ENCODE results near the gene OTX1.

Gene OTX1

GRCh38 chr2:63046961-63047320 lies 3.7 kb upstream of the OTX1 start:
- DNase-seq (ENCODE audit: low read depth in 1 of 2, low spot score in 1 of 2), result no peak

GRCh38 chr2:63047321-63048279 lies 3.0 kb upstream of the OTX1 start:
- DNase-seq (ENCODE audit: low read depth in 1 of 2, low spot score in 1 of 2), result no peak

- no peak for DNase-seq (ENCODE audit: low read depth in 1 of 2, low spot score in 1 of 2)
These were observed 2.1 kb upstream of the OTX1 start for GRCh38 chr2:63048367-63049171.

GRCh38 chr2:63049211-63049969 lies 1.2 kb upstream of the OTX1 start:
- no peak for DNase-seq (ENCODE audit: low read depth in 1 of 2, low spot score in 1 of 2)

GRCh38 chr2:63049970-63050333 lies 678 bp upstream of the OTX1 start:
- no peak for DNase-seq (ENCODE audit: low read depth in 1 of 2, low spot score in 1 of 2)

GRCh38 chr2:63051042-63051794 lies 588 bp downstream of the OTX1 start:
- DNase-seq (ENCODE audit: low read depth in 1 of 2, low spot score in 1 of 2), result no peak

- DNase-seq (ENCODE audit: low read depth in 1 of 2, low spot score in 1 of 2), result no peak
These were observed 1.2 kb downstream of the OTX1 start for GRCh38 chr2:63051795-63052333.

GRCh38 chr2:63052411-63053080 lies 1.9 kb downstream of the OTX1 start:
- no peak for DNase-seq (ENCODE audit: low read depth in 1 of 2, low spot score in 1 of 2)

- no peak for DNase-seq (ENCODE audit: low read depth in 1 of 2, low spot score in 1 of 2)
These were observed 2.7 kb downstream of the OTX1 start for GRCh38 chr2:63053081-63053888.

- DNase-seq (ENCODE audit: low read depth in 1 of 2, low spot score in 1 of 2), result no peak
These were observed 3.4 kb downstream of the OTX1 start for GRCh38 chr2:63053889-63054602.

- no peak for DNase-seq (ENCODE audit: low read depth in 1 of 2, low spot score in 1 of 2)
These were observed 4.2 kb downstream of the OTX1 start for GRCh38 chr2:63054841-63055225.

GRCh38 chr2:63055226-63056106 lies 4.8 kb downstream of the OTX1 start:
- no peak for DNase-seq (ENCODE audit: low read depth in 1 of 2, low spot score in 1 of 2)

- no peak for DNase-seq (ENCODE audit: low read depth in 1 of 2, low spot score in 1 of 2)
These were observed 5.7 kb downstream of the OTX1 start for GRCh38 chr2:63056107-63057050.

GRCh38 chr2:63057249-63058143 lies 6.9 kb downstream of the OTX1 start:
- no peak for DNase-seq (ENCODE audit: low read depth in 1 of 2, low spot score in 1 of 2)

- no peak for DNase-seq (ENCODE audit: low read depth in 1 of 2, low spot score in 1 of 2)
These were observed 7.7 kb downstream of the OTX1 start for GRCh38 chr2:63058144-63058920.

Measured in stimulated activated CD4-positive, alpha-beta T cell treated with anti-CD3 and anti-CD28 coated beads, Interleukin-15, amount 100 ng/mL, for 1 hour (primary cell).